MM.1S (cell line): Measurements from ENCODE around the gene HOXB7.

Experiments
- EZH2 ChIP-seq: fragments of 300-600 bp; sonication (generic); optimal IDR thresholded peaks from 2 replicates; pipeline ENCODE3; 2017; ENCODE audit warnings: low read depth, mild to moderate bottlenecking, antibody characterized with exemption, low read length, mixed read lengths
- EZH2phosphoT487 ChIP-seq: fragments of 300-600 bp; sonication (generic); IDR thresholded peaks from 2 replicates; pipeline ENCODE4 v1.6.1; 2018; ENCODE audit warnings: antibody characterized with exemption, low read length
- TF ChIP-seq, protein P1 (sequence below): fragments of 300-600 bp; sonication (generic); IDR thresholded peaks from 2 replicates; pipeline ENCODE4 v1.5.1; 2016; ENCODE audit warnings: antibody characterized with exemption, low read length, mixed read lengths

- no peak for TF ChIP-seq EZH2
- TF ChIP-seq, protein P1, sequence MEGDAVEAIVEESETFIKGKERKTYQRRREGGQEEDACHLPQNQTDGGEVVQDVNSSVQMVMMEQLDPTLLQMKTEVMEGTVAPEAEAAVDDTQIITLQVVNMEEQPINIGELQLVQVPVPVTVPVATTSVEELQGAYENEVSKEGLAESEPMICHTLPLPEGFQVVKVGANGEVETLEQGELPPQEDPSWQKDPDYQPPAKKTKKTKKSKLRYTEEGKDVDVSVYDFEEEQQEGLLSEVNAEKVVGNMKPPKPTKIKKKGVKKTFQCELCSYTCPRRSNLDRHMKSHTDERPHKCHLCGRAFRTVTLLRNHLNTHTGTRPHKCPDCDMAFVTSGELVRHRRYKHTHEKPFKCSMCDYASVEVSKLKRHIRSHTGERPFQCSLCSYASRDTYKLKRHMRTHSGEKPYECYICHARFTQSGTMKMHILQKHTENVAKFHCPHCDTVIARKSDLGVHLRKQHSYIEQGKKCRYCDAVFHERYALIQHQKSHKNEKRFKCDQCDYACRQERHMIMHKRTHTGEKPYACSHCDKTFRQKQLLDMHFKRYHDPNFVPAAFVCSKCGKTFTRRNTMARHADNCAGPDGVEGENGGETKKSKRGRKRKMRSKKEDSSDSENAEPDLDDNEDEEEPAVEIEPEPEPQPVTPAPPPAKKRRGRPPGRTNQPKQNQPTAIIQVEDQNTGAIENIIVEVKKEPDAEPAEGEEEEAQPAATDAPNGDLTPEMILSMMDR, result no peak
- TF ChIP-seq EZH2phosphoT487, result no peak
These were observed 19.4 kb downstream of the HOXB7 start for GRCh38 chr17:48591255-48592056.
